B cell (primary cell): ENCODE measurements around the gene VCPKMT. TPM values are rescaled to one million over a fixed set of nuclear protein-coding genes. Genes with fewer than 3 reads are reported as not detected.

Experiments
- ATAC-seq: fragments of 200-7000 bp; cut with Tn5 transposase; one replicate; pipeline ENCODE4 v1.10.0; 2021; ENCODE audit warnings: low read depth, mild to moderate bottlenecking, moderate number of reproducible peaks, moderate library complexity
- CTCF ChIA-PET: fragments of 350-600 bp; sonication (Branson Sonifier 250); formaldehyde crosslinking; loops from one replicate; lab custom pipeline; 2021; ENCODE audit warnings: antibody characterized with exemption, inconsistent platforms; lab: Charles Lee
- POLR2A ChIA-PET: fragments of 350-600 bp; sonication (Branson Sonifier 250); formaldehyde crosslinking; loops from one replicate; lab custom pipeline; 2021; ENCODE audit warnings: antibody characterized with exemption; lab: Charles Lee
- DNase-seq: peaks from one replicate; pipeline ENCODE4 v3.0.0; 2013
- H2AFZ ChIP-seq: 2 replicates; pipeline ENCODE4 v1.6.1; 2012; ENCODE audit warnings: mild to moderate bottlenecking, low read depth, low read length; ENCODE audit not compliant: insufficient read depth, poor library complexity, severe bottlenecking
- H3K27ac ChIP-seq, 2 donors: 1 replicate in 1 of 2; 2 replicates in 1 of 2; pipeline ENCODE4 v1.5.1; 2012 to 2013; ENCODE audit warnings: low read length in 2 of 2, mild to moderate bottlenecking in 2 of 2, moderate library complexity in 1 of 2
- H3K27me3 ChIP-seq, 4 experiments: fragments of 200-600 bp in 1 of 4; sonication (generic) in 1 of 4; replicated peaks in 1 of 4; 1 replicate in 2 of 4; 2 replicates in 2 of 4; pipeline versions ENCODE4 v1.6.1 to v1.7.0; 2013 to 2016; ENCODE audit warnings: low read length in 3 of 4, mild to moderate bottlenecking in 2 of 4, mixed read lengths in 1 of 4, moderate library complexity in 1 of 4; ENCODE audit not compliant: insufficient read depth in 4 of 4, control insufficient read depth in 3 of 4; ENCODE audit errors: control extremely low read depth in 1 of 4
- H3K36me3 ChIP-seq, 2 experiments: replicated peaks in 1 of 2; 1 replicate in 1 of 2; 2 replicates in 1 of 2; pipeline versions ENCODE4 v1.6.1 to v1.7.1; 2013; ENCODE audit warnings: low read length in 1 of 2; ENCODE audit not compliant: insufficient read depth in 2 of 2, control insufficient read depth in 1 of 2; ENCODE audit errors: control extremely low read depth in 1 of 2, extremely low read depth in 1 of 2
- H3K4me1 ChIP-seq, 2 donors: fragments of 200-600 bp in 1 of 2; sonication (generic) in 1 of 2; 1 replicate in 1 of 2; 2 replicates in 1 of 2; pipeline versions ENCODE4 v1.5.1 to v1.6.1; 2013 to 2017; ENCODE audit warnings: low read length in 2 of 2; ENCODE audit not compliant: control insufficient read depth in 2 of 2, insufficient read depth in 2 of 2
- H3K4me2 ChIP-seq: replicated peaks from 2 replicates; pipeline ENCODE3; 2012; ENCODE audit warnings: mild to moderate bottlenecking, low read depth, low read length; ENCODE audit not compliant: poor library complexity, severe bottlenecking
- H3K4me3 ChIP-seq, 5 experiments: fragments of 200-600 bp in 1 of 5; sonication (generic) in 1 of 5; 1 replicate in 3 of 5; 2 replicates in 2 of 5; pipeline versions ENCODE4 v1.5.1 to v1.7.0; 2011 to 2016; ENCODE audit warnings: low read length in 4 of 5, mild to moderate bottlenecking in 4 of 5, low read depth in 2 of 5, control low read depth in 1 of 5, moderate library complexity in 1 of 5; ENCODE audit not compliant: insufficient read depth in 1 of 5; ENCODE audit errors: control extremely low read depth in 1 of 5, extremely low read depth in 1 of 5
- H3K79me2 ChIP-seq: fragments of 200-600 bp; sonication (generic); one replicate; pipeline ENCODE4 v1.6.0; 2016; ENCODE audit warnings: low read length; ENCODE audit not compliant: control insufficient read depth, insufficient read depth
- H3K9ac ChIP-seq: fragments of 200-600 bp; sonication (generic); 2 replicates; pipeline ENCODE4 v1.6.1; 2017; ENCODE audit warnings: mild to moderate bottlenecking, low read length, moderate library complexity
- H3K9me3 ChIP-seq, 3 donors: one replicate each; pipeline versions ENCODE4 v1.6.1 to v1.7.1; 2013; ENCODE audit warnings: low read length in 2 of 3; ENCODE audit not compliant: control insufficient read depth in 2 of 3, insufficient read depth in 1 of 3; ENCODE audit errors: control extremely low read depth in 1 of 3
- H4K20me1 ChIP-seq: 2 replicates; pipeline ENCODE4 v1.6.0; 2012; ENCODE audit warnings: mild to moderate bottlenecking, low read length; ENCODE audit not compliant: insufficient read depth, control insufficient read depth, poor library complexity, severe bottlenecking
- H3K27ac Mint-ChIP-seq: one replicate; pipeline ENCODE4 v1.8.0; 2021; ENCODE audit warnings: mixed read lengths
- H3K27me3 Mint-ChIP-seq: one replicate; pipeline ENCODE4 v1.8.0; 2021; ENCODE audit warnings: mixed read lengths
- H3K4me1 Mint-ChIP-seq: one replicate; pipeline ENCODE4 v1.8.0; 2021; ENCODE audit warnings: mixed read lengths
- H3K4me3 Mint-ChIP-seq: one replicate; pipeline ENCODE4 v1.8.0; 2021; ENCODE audit warnings: mixed read lengths
- H3K9me3 Mint-ChIP-seq: one replicate; pipeline ENCODE4 v1.8.0; 2022; ENCODE audit warnings: mixed read lengths; ENCODE audit not compliant: insufficient read depth
- CTCF ChIP-seq: fragments of 200-600 bp; IDR thresholded peaks from one replicate; pipeline ENCODE4 v1.8.0; 2022; ENCODE audit warnings: antibody characterized with exemption, mild to moderate bottlenecking
- EZH2 ChIP-seq: IDR thresholded peaks from 2 replicates; pipeline ENCODE4 v1.6.1; 2012; ENCODE audit warnings: borderline replicate concordance, low read depth, mild to moderate bottlenecking, moderate library complexity, low read length; ENCODE audit not compliant: insufficient read depth, poor library complexity, severe bottlenecking
- WGBS: methylation state at CpG from one replicate; pipeline ENCODE4 v1.1.5; 2013; ENCODE audit warnings: missing lambda C conversion rate; ENCODE audit not compliant: insufficient coverage; 5-methylcytosine and 5-hydroxymethylcytosine counted together
- intact Hi-C: fragments of 100-400 bp; cut with micrococcal nuclease; formaldehyde crosslinking; loops from one replicate; pipeline ENCODE4 v1.10.0; 2022
- polyA plus RNA-seq: library from polyadenylated mRNA; depleted of rRNA; stranded (reverse); fragments of >200 nt; gene quantifications from 2 replicates; pipeline ENCODE4 v1.2.3, GENCODE V29; 2012
- total RNA-seq, 2 donors: library from RNA; stranded (reverse); fragments of 120-200 nt in 1 of 2; gene quantifications; 1 replicate in 1 of 2; 2 replicates in 1 of 2; pipeline versions ENCODE4 v1.2.3 to v1.2.4, GENCODE V29; 2013 to 2022

The VCPKMT gene
- total and polyA plus RNA-seq, 2 donors (not counting 1 experiment from before 2014, with no cell fraction given) = 27.1 to 40.3 TPM

- peaks cover 68 to 74% of the 10 kb centered on the region in 2 donors for H3K4me1 ChIP-seq
These were observed 22.9 kb downstream of the VCPKMT start for GRCh38 chr14:50093496-50093895.

More at GRCh38 chr14:50093496-50093895, 22.9 kb downstream of the VCPKMT start:
- H3K27me3 ChIP-seq = no peaks in the 10 kb centered on the region
- peaks cover 0 to 10% of the 10 kb centered on the region in 2 experiments for H3K36me3 ChIP-seq
- ATAC-seq (no peak), DNase-seq (no peak)
- peak overlapping the region; percentile 13 to 70 for H3K27ac ChIP-seq
- no peaks in the 10 kb centered on the region for H3K9me3 ChIP-seq
- H3K9ac ChIP-seq = no peak overlapping the region
- H2AFZ ChIP-seq = no peak overlapping the region
- CTCF ChIA-PET = interaction anchor here (0.5 to 9.2 kb wide), 4 partner anchors 10 to 230 kb away, joined by 4 to 70 read pairs (median 16); no protein-coding TSS in a partner anchor
- H3K27ac Mint-ChIP-seq = peak overlapping the region; percentile 87
- no peak overlapping the region for H3K4me3 ChIP-seq
- H3K9me3 Mint-ChIP-seq = no peaks in the 10 kb centered on the region
- no peaks in the 10 kb centered on the region for H3K27me3 Mint-ChIP-seq
- H4K20me1 ChIP-seq = no peaks in the 10 kb centered on the region
- POLR2A ChIA-PET = interaction anchor here (0.6 to 1.2 kb wide), 4 partner anchors 19 to 232 kb away, joined by 3 to 6 read pairs (median 3); no protein-coding TSS in a partner anchor
- H3K79me2 ChIP-seq = peaks cover 97% of the 10 kb centered on the region
- TF ChIP-seq EZH2 (no peak), CTCF (no peak)
- intact Hi-C loops = no loop called here
- no peak overlapping the region for H3K4me3 Mint-ChIP-seq
- peaks cover 74% of the 10 kb centered on the region for H3K4me1 Mint-ChIP-seq
- 92% methylated on average over 1 of the region's 2 CpGs for WGBS
- H3K4me2 ChIP-seq = peak overlapping the region; percentile 9
